ENCODE measurements around the gene DAPK3. TPM values are rescaled to one million over a fixed set of nuclear protein-coding genes. Genes with fewer than 3 reads are reported as not detected.
"Not testable (repeated sequence)": the region's sequence is repeated elsewhere in the genome, so short reads cannot be mapped to it uniquely, and the experiment has no call there.

DAPK3 gene
- total RNA-seq, 4 donors from 2014 or later = 56.5 to 71.8 (median 61.7) TPM

- Histone ChIP-seq H3K36me3 (peaks cover 85% of the 10 kb centered on the region), H3K27me3 (no peaks in the 10 kb centered on the region), H3K9me3 (no peaks in the 10 kb centered on the region), H3K27ac (no peak overlapping the region), H3K4me1 (no peaks in the 10 kb centered on the region), H3K4me3 (no peak overlapping the region)
- 95% methylated on average over 17 of the region's 86 CpGs for WGBS
- DNase-seq (ENCODE audit: low spot score in 2 of 2) = peak in 1 of 2 donors; percentile 58
- TF ChIP-seq CTCF (IDR thresholded peaks at IDR 0.05) (no peak), EP300 (IDR thresholded peaks at IDR 0.05) (no peak), POLR2AphosphoS5 (IDR thresholded peaks at IDR 0.05) (no peak), POLR2A (IDR thresholded peaks at IDR 0.05) (no peak)
These were observed 11.8 kb downstream of the DAPK3 start for GRCh38 chr19:3958836-3959765.

GRCh38 chr19:3955688-3956087 lies 15.2 kb downstream of the DAPK3 start:
- H3K36me3 ChIP-seq = peaks cover 52% of the 10 kb centered on the region
- H3K27ac ChIP-seq = no peak overlapping the region

GRCh38 chr19:3955276-3955675 lies 15.6 kb downstream of the DAPK3 start:
- 74% methylated on average over 13 of the region's 13 CpGs for WGBS
- H3K4me1 ChIP-seq; H3K9me3 ChIP-seq; H3K27ac ChIP-seq; DNase-seq (ENCODE audit: low spot score in 2 of 2); H3K27me3 ChIP-seq; H3K4me3 ChIP-seq: not testable (repeated sequence)
- peaks cover 48% of the 10 kb centered on the region for H3K36me3 ChIP-seq

More at GRCh38 chr19:3955688-3956087, 15.2 kb downstream of the DAPK3 start:
- TF ChIP-seq POLR2A (IDR thresholded peaks at IDR 0.05) (no peak), CTCF (IDR thresholded peaks at IDR 0.05) (no peak), POLR2AphosphoS5 (IDR thresholded peaks at IDR 0.05) (no peak), EP300 (IDR thresholded peaks at IDR 0.05) (no peak)
- no peak for DNase-seq (ENCODE audit: low spot score in 2 of 2)
- Histone ChIP-seq H3K4me3 (no peak overlapping the region), H3K9me3 (no peaks in the 10 kb centered on the region), H3K4me1 (peaks cover 8% of the 10 kb centered on the region), H3K27me3 (no peaks in the 10 kb centered on the region)
- WGBS = 93% methylated on average over 2 of the region's 10 CpGs

GRCh38 chr19:3954107-3954506 lies 16.8 kb downstream of the DAPK3 start:
- no peaks in the 10 kb centered on the region for H3K27me3 ChIP-seq
- peaks cover 8% of the 10 kb centered on the region for H3K4me1 ChIP-seq
- TF ChIP-seq CTCF (IDR thresholded peaks at IDR 0.05) (no peak), POLR2A (IDR thresholded peaks at IDR 0.05) (no peak), EP300 (IDR thresholded peaks at IDR 0.05) (no peak), POLR2AphosphoS5 (IDR thresholded peaks at IDR 0.05) (no peak)
- no peak overlapping the region for H3K27ac ChIP-seq
- peaks cover 36% of the 10 kb centered on the region for H3K36me3 ChIP-seq
- WGBS = 85% methylated on average over 3 of the region's 12 CpGs
- DNase-seq (ENCODE audit: low spot score in 2 of 2) = no peak
- no peak overlapping the region for H3K4me3 ChIP-seq
- H3K9me3 ChIP-seq = no peaks in the 10 kb centered on the region

- H3K27me3 ChIP-seq; H3K4me1 ChIP-seq; H3K4me3 ChIP-seq; DNase-seq (ENCODE audit: low spot score in 2 of 2); H3K27ac ChIP-seq; H3K9me3 ChIP-seq: not testable (repeated sequence)
- H3K36me3 ChIP-seq = peaks cover 23% of the 10 kb centered on the region
- WGBS = 85% methylated on average over 9 of the region's 9 CpGs
These were observed 18.1 kb downstream of the DAPK3 start for GRCh38 chr19:3952755-3953276.
